SU-DHL-6 (cell line): ENCODE data around the gene HSF5.

Experiments
- H2AFZ ChIP-seq: fragments of 200-600 bp; sonication (generic); 2 replicates; pipeline ENCODE4 v1.6.1; 2014; ENCODE audit warnings: low read depth, mild to moderate bottlenecking, moderate library complexity, mixed read lengths, antibody characterized with exemption, low read length; ENCODE audit not compliant: severe bottlenecking
- H3F3A ChIP-seq: fragments of 200-600 bp; shearing (Covaris generic); 2 replicates; pipeline ENCODE4 v1.6.0; 2016; ENCODE audit warnings: antibody characterized with exemption, mild to moderate bottlenecking; ENCODE audit not compliant: insufficient read depth
- H3K27ac ChIP-seq: fragments of 200-600 bp; sonication (generic); 2 replicates; pipeline ENCODE4 v1.5.1; 2016; ENCODE audit warnings: low read depth, mild to moderate bottlenecking, low read length, moderate library complexity, mixed read lengths
- H3K27me3 ChIP-seq: fragments of 200-600 bp; sonication (generic), shearing (Covaris generic); 2 replicates; pipeline ENCODE4 v1.6.0; 2014; ENCODE audit warnings: mild to moderate bottlenecking, low read length
- H3K36me3 ChIP-seq: fragments of 200-600 bp; sonication (generic); 2 replicates; pipeline ENCODE4 v1.6.1; 2014; ENCODE audit warnings: mild to moderate bottlenecking, low read length, mixed read lengths
- H3K4me2 ChIP-seq: fragments of 300-600, 200-600 bp; shearing (Covaris generic), sonication (generic); 2 replicates; pipeline ENCODE4 v1.6.0; 2014; ENCODE audit warnings: low read length, low read depth, mild to moderate bottlenecking; ENCODE audit not compliant: poor library complexity, severe bottlenecking
- H3K4me3 ChIP-seq: fragments of 200-600 bp; sonication (generic); 2 replicates; pipeline ENCODE4 v1.5.1; 2014; ENCODE audit warnings: antibody characterized with exemption, low read length, mild to moderate bottlenecking, mixed read lengths; ENCODE audit not compliant: insufficient read depth, poor library complexity, severe bottlenecking
- H3K79me2 ChIP-seq: fragments of 200-600 bp; sonication (generic); 2 replicates; pipeline ENCODE4 v1.6.1; 2014; ENCODE audit warnings: mild to moderate bottlenecking, low read length, moderate library complexity; ENCODE audit not compliant: insufficient read depth
- H3K9ac ChIP-seq: fragments of 200-600 bp; sonication (generic); 2 replicates; pipeline ENCODE4 v1.7.0; 2014; ENCODE audit warnings: mild to moderate bottlenecking, low read length
- H3K9me2 ChIP-seq: fragments of 200-600 bp; sonication (generic); replicated peaks from 2 replicates; pipeline ENCODE4 v1.6.1; 2014; ENCODE audit warnings: low read length; ENCODE audit not compliant: insufficient read depth
- H3K9me3 ChIP-seq: fragments of 200-600 bp; sonication (generic); 2 replicates; pipeline ENCODE4 v1.6.1; 2014; ENCODE audit warnings: low read length, mixed read lengths; ENCODE audit not compliant: insufficient read depth
- H4K20me1 ChIP-seq: fragments of 200-600 bp; sonication (generic); 2 replicates; pipeline ENCODE4 v1.6.1; 2014; ENCODE audit warnings: low read depth, mild to moderate bottlenecking, antibody characterized with exemption, low read length, moderate library complexity, mixed read lengths
- EZH2phosphoT487 ChIP-seq: fragments of 200-600 bp; sonication (generic), shearing (Covaris generic); conservative IDR thresholded peaks from 2 replicates; pipeline ENCODE4 v1.6.1; 2018; ENCODE audit warnings: mild to moderate bottlenecking, antibody characterized with exemption, low read length, moderate library complexity, mixed read lengths
- TF ChIP-seq, protein P1 (sequence below): fragments of 200-600 bp; sonication (generic); IDR thresholded peaks from one replicate; pipeline ENCODE4 v1.5.1; 2017; ENCODE audit warnings: antibody characterized with exemption, mild to moderate bottlenecking, low read length, moderate library complexity; ENCODE audit not compliant: insufficient read depth, poor library complexity, severe bottlenecking

Gene HSF5

DNA sequence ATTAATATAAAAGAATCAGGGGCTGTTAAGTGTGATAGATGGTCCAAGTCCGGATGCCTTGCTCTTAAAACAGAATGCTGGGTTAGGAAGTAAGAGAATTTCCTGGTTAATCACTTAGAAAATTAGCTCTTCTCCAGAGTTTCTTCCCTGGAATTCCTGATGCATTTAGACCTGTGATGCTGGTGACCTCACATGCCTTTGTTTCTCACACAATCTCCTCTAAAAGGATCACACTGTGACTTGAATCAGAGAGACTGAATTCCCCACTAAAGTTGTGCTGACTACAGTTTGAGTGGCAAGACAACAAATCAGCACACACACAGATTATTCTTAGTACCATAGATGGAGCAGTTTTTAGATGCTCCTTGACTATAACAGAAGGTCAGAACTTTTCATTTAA is 66.5 kb downstream of the HSF5 start:
- Histone ChIP-seq H3K9me2 (no peaks in the 10 kb centered on the region), H3K27ac (no peak overlapping the region), H3K9me3 (no peaks in the 10 kb centered on the region), H3K4me2 (no peak overlapping the region), H3F3A (no peaks in the 10 kb centered on the region), H3K4me3 (no peak overlapping the region), H3K27me3 (no peaks in the 10 kb centered on the region), H2AFZ (no peak overlapping the region), H3K9ac (no peak overlapping the region), H3K79me2 (no peaks in the 10 kb centered on the region), H3K36me3 (no peaks in the 10 kb centered on the region), H4K20me1 (no peaks in the 10 kb centered on the region)
- no peak for TF ChIP-seq EZH2phosphoT487
- TF ChIP-seq, protein P1, sequence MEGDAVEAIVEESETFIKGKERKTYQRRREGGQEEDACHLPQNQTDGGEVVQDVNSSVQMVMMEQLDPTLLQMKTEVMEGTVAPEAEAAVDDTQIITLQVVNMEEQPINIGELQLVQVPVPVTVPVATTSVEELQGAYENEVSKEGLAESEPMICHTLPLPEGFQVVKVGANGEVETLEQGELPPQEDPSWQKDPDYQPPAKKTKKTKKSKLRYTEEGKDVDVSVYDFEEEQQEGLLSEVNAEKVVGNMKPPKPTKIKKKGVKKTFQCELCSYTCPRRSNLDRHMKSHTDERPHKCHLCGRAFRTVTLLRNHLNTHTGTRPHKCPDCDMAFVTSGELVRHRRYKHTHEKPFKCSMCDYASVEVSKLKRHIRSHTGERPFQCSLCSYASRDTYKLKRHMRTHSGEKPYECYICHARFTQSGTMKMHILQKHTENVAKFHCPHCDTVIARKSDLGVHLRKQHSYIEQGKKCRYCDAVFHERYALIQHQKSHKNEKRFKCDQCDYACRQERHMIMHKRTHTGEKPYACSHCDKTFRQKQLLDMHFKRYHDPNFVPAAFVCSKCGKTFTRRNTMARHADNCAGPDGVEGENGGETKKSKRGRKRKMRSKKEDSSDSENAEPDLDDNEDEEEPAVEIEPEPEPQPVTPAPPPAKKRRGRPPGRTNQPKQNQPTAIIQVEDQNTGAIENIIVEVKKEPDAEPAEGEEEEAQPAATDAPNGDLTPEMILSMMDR, result no peak

DNA sequence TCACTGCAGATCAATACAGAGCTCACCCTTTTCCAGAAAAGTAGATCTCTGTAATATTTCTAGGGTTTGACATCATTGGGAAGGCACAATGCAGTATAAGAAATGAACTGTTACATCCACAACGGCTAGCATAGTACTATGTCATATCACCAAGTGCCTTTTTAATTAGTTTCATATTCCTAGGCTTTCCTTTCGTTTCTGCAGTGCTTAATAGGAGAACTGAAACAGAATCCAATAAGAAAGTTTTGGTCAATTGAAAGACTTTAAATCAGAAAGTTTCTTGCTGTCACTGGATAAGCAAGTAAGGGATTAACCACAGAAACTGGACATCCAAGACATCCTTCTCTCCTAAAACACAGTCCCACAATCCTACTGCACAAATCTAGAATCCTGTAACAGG is 67.4 kb downstream of the HSF5 start:
- TF ChIP-seq, protein P1, result no peak
- no peak for TF ChIP-seq EZH2phosphoT487
- H3K4me3 ChIP-seq, result no peak overlapping the region
- no peaks in the 10 kb centered on the region for H3F3A ChIP-seq
- no peak overlapping the region for H3K4me2 ChIP-seq
- no peak overlapping the region for H2AFZ ChIP-seq
- no peaks in the 10 kb centered on the region for H3K79me2 ChIP-seq
- H3K9me2 ChIP-seq, result no peaks in the 10 kb centered on the region
- H3K9me3 ChIP-seq, result no peaks in the 10 kb centered on the region
- no peaks in the 10 kb centered on the region for H3K36me3 ChIP-seq
- H3K9ac ChIP-seq, result no peak overlapping the region
- H4K20me1 ChIP-seq, result no peaks in the 10 kb centered on the region
- no peaks in the 10 kb centered on the region for H3K27me3 ChIP-seq
- H3K27ac ChIP-seq, result no peak overlapping the region

GRCh38 chr17:58417300-58418092 is 70.7 kb downstream of the HSF5 start, which contains the start of gene RNF43:
TSS of gene RNF43 (minus strand) at chr17:58417534. CDS start at chr17:58415577, 1,957 bp downstream.
- Histone ChIP-seq H3K9me2 (no peaks in the 10 kb centered on the region), H3K27me3 (no peaks in the 10 kb centered on the region), H3K9ac (peak within 1 kb of the TSS; percentile 30; the same call in 1 of the 2 replicates), H3K79me2 (no peaks in the 10 kb centered on the region), H3K4me3 (peak within 1 kb of the TSS; percentile 22), H3K27ac (0 out of 2 replicates have a peak within 1 kb of the TSS, but pooled peaks have one; percentile 23), H2AFZ (peak within 1 kb of the TSS; percentile 15), H3K9me3 (no peaks in the 10 kb centered on the region), H3K4me2 (peak within 1 kb of the TSS; percentile 52), H4K20me1 (no peaks in the 10 kb centered on the region), H3K36me3 (no peaks in the 10 kb centered on the region), H3F3A (no peaks in the 10 kb centered on the region)
- no peak for TF ChIP-seq EZH2phosphoT487
- TF ChIP-seq, protein P1, result peak; percentile 87
